ENCODE data around the gene PCNT.

The PCNT gene

DNA sequence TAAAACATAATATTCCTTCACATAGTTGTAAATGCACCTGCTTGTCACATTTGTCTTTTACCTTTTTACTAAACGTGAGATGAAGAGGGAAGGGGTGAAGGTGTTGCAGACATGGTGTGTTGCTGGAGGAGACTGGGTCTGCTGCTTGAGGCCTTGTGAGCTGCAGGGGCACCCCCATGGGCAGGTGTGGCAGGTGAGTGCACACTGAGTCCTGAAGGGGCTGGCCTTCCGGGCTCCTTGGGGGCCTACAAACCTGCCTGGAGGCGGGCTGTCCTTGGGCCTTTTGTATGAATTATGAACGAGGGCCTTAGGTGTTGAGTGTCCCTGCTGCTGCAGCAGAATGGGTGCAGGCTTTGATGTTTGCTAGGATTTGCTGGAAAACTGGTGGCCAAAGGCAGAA lies 3.8 kb downstream of the PCNT start:
- TF ChIP-seq, protein P1, sequence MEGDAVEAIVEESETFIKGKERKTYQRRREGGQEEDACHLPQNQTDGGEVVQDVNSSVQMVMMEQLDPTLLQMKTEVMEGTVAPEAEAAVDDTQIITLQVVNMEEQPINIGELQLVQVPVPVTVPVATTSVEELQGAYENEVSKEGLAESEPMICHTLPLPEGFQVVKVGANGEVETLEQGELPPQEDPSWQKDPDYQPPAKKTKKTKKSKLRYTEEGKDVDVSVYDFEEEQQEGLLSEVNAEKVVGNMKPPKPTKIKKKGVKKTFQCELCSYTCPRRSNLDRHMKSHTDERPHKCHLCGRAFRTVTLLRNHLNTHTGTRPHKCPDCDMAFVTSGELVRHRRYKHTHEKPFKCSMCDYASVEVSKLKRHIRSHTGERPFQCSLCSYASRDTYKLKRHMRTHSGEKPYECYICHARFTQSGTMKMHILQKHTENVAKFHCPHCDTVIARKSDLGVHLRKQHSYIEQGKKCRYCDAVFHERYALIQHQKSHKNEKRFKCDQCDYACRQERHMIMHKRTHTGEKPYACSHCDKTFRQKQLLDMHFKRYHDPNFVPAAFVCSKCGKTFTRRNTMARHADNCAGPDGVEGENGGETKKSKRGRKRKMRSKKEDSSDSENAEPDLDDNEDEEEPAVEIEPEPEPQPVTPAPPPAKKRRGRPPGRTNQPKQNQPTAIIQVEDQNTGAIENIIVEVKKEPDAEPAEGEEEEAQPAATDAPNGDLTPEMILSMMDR (IDR thresholded peaks at IDR 0.05; ENCODE audit: extremely low read depth, missing control alignments), result no peak
- DNase-seq (ENCODE audit: low spot score), result no peak

DNA sequence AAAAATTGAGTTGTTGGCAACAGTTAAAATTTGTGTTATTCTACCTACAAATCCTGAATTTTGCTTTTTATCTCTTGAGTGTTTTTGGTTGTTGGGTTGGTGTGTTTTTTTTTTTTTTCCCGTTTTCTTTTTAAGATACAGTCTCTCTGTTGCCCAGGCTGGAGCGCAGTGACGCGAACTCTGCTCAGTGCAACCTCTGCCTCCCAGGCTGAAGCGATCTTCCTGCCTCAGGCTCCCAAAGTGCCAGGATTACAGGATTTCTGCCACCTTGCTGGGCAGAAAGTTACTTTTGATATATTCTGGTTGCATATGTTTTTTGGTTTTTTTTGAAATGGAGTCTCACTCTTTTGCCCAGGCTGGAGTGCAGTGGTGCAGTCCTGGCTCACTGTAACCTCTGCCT lies 4.2 kb downstream of the PCNT start:
- no peak for DNase-seq (ENCODE audit: low spot score)
- TF ChIP-seq, protein P1 (IDR thresholded peaks at IDR 0.05; ENCODE audit: extremely low read depth, missing control alignments), result no peak

- no peak for DNase-seq (ENCODE audit: low spot score)
- TF ChIP-seq, protein P1 (IDR thresholded peaks at IDR 0.05; ENCODE audit: extremely low read depth, missing control alignments), result no peak
Observed at GRCh38 chr21:46329796-46330195, 5.8 kb downstream of the PCNT start.

GRCh38 chr21:46334351-46335140 lies 10.6 kb downstream of the PCNT start:
- no peak for DNase-seq (ENCODE audit: low spot score)
- TF ChIP-seq, protein P1 (IDR thresholded peaks at IDR 0.05; ENCODE audit: extremely low read depth, missing control alignments), result no peak

DNA sequence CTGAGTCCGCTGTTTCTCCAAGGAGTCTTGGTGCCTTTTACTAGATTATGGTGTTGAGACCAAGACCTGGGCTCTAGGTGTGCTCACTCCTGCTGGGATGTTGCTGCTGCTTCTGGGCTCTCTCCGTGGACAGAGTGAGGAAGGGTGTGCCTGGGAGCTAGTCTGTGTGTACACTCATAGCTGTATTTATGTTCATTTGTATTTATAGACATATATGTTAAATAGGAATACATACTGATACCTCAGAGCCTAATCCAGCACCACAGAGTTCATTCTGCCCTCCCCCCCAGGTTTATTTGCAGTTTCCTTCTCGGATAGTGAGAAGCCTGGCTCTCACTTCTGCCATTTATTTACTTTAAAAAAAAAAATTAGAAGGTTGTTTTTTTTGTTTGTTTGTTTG lies 12.6 kb downstream of the PCNT start:
- DNase-seq (ENCODE audit: low spot score), result no peak
- TF ChIP-seq, protein P1 (IDR thresholded peaks at IDR 0.05; ENCODE audit: extremely low read depth, missing control alignments), result no peak

DNA sequence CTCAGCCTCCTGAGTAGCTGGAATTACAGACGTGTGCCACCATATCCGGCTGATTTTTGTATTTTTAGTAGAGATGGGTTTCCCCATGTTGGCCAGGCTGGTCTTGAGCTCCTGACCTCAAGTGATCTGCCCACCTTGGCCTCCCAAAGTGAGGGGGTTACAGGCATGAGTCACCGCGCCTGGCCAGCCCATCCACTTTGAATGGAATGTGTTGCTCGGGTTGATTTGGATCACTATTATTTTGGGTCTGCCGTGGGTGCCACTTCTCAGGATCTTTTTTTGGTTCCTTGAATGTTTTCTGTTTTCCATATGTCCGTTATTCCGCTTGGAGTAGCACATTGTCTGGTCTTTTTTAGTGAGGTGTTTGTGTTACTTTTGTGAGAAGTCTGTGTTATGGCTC lies 17.0 kb downstream of the PCNT start:
- TF ChIP-seq, protein P1 (IDR thresholded peaks at IDR 0.05; ENCODE audit: extremely low read depth, missing control alignments), result no peak
- DNase-seq (ENCODE audit: low spot score), result no peak

DNA sequence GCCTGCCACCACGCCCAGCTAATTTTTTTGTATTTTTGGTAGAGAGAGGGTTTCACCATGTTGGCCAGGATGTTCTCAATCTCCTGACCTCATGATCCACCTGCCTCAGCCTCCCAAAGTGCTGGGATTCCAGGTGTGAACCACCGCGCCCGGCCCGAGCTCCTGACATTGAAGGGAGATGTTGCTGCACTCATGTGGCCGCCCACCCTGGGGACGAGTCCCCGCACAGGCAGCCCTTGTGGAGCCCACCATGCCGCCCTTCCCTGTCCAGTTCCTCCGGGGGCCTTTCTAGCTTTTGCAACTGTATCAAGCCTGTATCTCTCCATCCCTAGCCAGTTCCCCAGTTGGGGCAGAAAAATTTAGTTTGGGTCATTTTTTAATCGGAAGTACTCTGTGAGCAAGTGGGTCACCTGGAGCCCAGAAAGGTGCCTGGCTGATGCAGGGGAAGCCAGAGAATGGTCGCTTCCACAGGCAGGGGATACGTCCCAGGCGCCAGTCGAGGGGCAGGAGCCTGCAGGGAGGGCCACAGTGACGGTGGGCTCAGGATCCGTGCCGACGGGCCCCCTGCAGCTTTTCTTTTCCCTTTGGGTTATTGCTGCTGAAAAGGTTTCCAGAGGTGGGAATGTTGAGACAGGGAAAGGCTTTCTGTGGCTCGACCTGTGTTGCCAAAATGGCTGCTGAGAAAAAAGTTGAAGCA lies 20.4 kb downstream of the PCNT start:
- TF ChIP-seq, protein P1 (IDR thresholded peaks at IDR 0.05; ENCODE audit: extremely low read depth, missing control alignments), result no peak
- no peak for DNase-seq (ENCODE audit: low spot score)

Measured in GM20000 (cell line).